Body of pancreas (tissue), 4 donors: ENCODE measurements around the gene IL22RA1. TPM values are rescaled to one million over a fixed set of nuclear protein-coding genes. Genes with fewer than 3 reads are reported as not detected.

ENCODE experiments used
- ATAC-seq: fragments of 150-250 bp; one replicate; pipeline ENCODE4 v1.9.1; 2016
- DNase-seq, 4 donors: peaks; one replicate each; pipeline ENCODE4 v3.0.0-alpha.2; 2019
- H3K27ac ChIP-seq, 4 donors: fragments of 200-600 bp; sonication (generic); 1 replicate in 3 of 4; 2 replicates in 1 of 4; pipeline versions ENCODE4 v1.5.1 to v1.6.1; 2016 to 2019; ENCODE audit warnings: mild to moderate bottlenecking in 1 of 4, mixed read lengths in 1 of 4, moderate library complexity in 1 of 4
- H3K27me3 ChIP-seq, 2 donors: fragments of 200-600 bp; sonication (generic); one replicate each; pipeline ENCODE4 v1.6.0; 2016; ENCODE audit warnings: mild to moderate bottlenecking in 1 of 2
- H3K36me3 ChIP-seq, 2 donors: fragments of 200-600 bp; sonication (generic); replicated peaks in 1 of 2; 2 replicates each; pipeline ENCODE4 v1.5.1; 2016; ENCODE audit warnings: low read depth in 2 of 2; ENCODE audit not compliant: insufficient read depth in 1 of 2
- H3K4me1 ChIP-seq: fragments of 200-600 bp; sonication (generic); one replicate; pipeline ENCODE4 v1.6.0; 2016
- H3K4me3 ChIP-seq, 2 donors: fragments of 200-600 bp; sonication (generic); 1 replicate in 1 of 2; 2 replicates in 1 of 2; pipeline ENCODE4 v1.5.1; 2016 to 2019
- H3K9me3 ChIP-seq, 3 donors: fragments of 200-600 bp; sonication (generic); 1 replicate in 2 of 3; 2 replicates in 1 of 3; pipeline ENCODE4 v1.5.1; 2016
- CTCF ChIP-seq, 7 experiments: fragments of 450-650 bp in 4 of 7; fragments of 200-600 bp in 3 of 7; sonication (generic) in 3 of 7; IDR thresholded peaks; one replicate each; pipeline ENCODE4 v1.5.1; 2016 to 2019; ENCODE audit warnings: antibody characterized with exemption in 7 of 7
- POLR2A ChIP-seq, 3 donors: fragments of 450-650 bp; IDR thresholded peaks; one replicate each; pipeline ENCODE4 v1.6.1; 2016; ENCODE audit warnings: antibody characterized with exemption in 3 of 3, mild to moderate bottlenecking in 2 of 3
- WGBS, 2 donors: methylation state at CpG; one replicate each; pipeline ENCODE4 v1.1.5; 2017; 5-methylcytosine and 5-hydroxymethylcytosine counted together
- intact Hi-C: fragments of 100-400 bp; cut with DNase I; formaldehyde crosslinking; loops from one replicate; pipeline ENCODE4 v1.15.1; 2023
- total RNA-seq, 2 donors: library from RNA; depleted of rRNA; stranded (reverse); fragments of >200 nt; gene quantifications; one replicate each; pipeline ENCODE4 v1.1.0, GENCODE V29; 2016

IL22RA1 gene
- total RNA-seq, 2 donors from 2014 or later: 49.1 to 133 TPM

GRCh38 chr1:24105368-24106160, 37.4 kb downstream of the IL22RA1 start:
- no peak overlapping the region for H3K4me3 ChIP-seq
- TF ChIP-seq CTCF (IDR thresholded peaks at IDR 0.05): no peak
- TF ChIP-seq POLR2A (IDR thresholded peaks at IDR 0.05): no peak
- peaks cover 24% of the 10 kb centered on the region for H3K4me1 ChIP-seq
- no peaks in the 10 kb centered on the region for H3K36me3 ChIP-seq
- no peaks in the 10 kb centered on the region for H3K27me3 ChIP-seq
- DNase-seq: no peak
- H3K27ac ChIP-seq: no peak overlapping the region
- no peaks in the 10 kb centered on the region for H3K9me3 ChIP-seq
- ATAC-seq: no peak
- 86% methylated on average over 13 to 19 of the region's 19 CpGs for WGBS, 2 donors
- intact Hi-C loops: no loop called here

GRCh38 chr1:24104854-24105253, 38.1 kb downstream of the IL22RA1 start:
- DNase-seq (no peak), ATAC-seq (no peak)
- no peak overlapping the region for H3K4me3 ChIP-seq
- TF ChIP-seq CTCF (IDR thresholded peaks at IDR 0.05) (no peak), POLR2A (IDR thresholded peaks at IDR 0.05) (no peak)
- H3K36me3 ChIP-seq: no peaks in the 10 kb centered on the region
- H3K9me3 ChIP-seq: no peaks in the 10 kb centered on the region
- WGBS, 2 donors: 88 to 96% methylated on average over 3 to 6 of the region's 7 CpGs
- intact Hi-C loops: no loop called here
- H3K27ac ChIP-seq: no peak overlapping the region
- peaks cover 26% of the 10 kb centered on the region for H3K4me1 ChIP-seq
- no peaks in the 10 kb centered on the region for H3K27me3 ChIP-seq

- Histone ChIP-seq H3K27ac (peak overlapping the region in 2 of 4 donors; percentile 13 to 66), H3K9me3 (no peaks in the 10 kb centered on the region), H3K36me3 (no peaks in the 10 kb centered on the region), H3K27me3 (no peaks in the 10 kb centered on the region), H3K4me1 (peaks cover 36% of the 10 kb centered on the region), H3K4me3 (no peak overlapping the region)
- intact Hi-C loops: no loop called here
- TF ChIP-seq POLR2A (IDR thresholded peaks at IDR 0.05): no peak
- no peak for TF ChIP-seq CTCF (IDR thresholded peaks at IDR 0.05)
- DNase-seq: no peak
- ATAC-seq: no peak
- 85 to 90% methylated on average over 3 of the region's 3 CpGs for WGBS, 2 donors
Measured at GRCh38 chr1:24103879-24104278, 39.1 kb downstream of the IL22RA1 start.

- H3K9me3 ChIP-seq: no peaks in the 10 kb centered on the region
- intact Hi-C loops: no loop called here
- peaks cover 41% of the 10 kb centered on the region for H3K4me1 ChIP-seq
- DNase-seq (no peak), ATAC-seq (no peak)
- no peaks in the 10 kb centered on the region for H3K27me3 ChIP-seq
- TF ChIP-seq CTCF (IDR thresholded peaks at IDR 0.05) (no peak), POLR2A (IDR thresholded peaks at IDR 0.05) (no peak)
- no peaks in the 10 kb centered on the region for H3K36me3 ChIP-seq
- no peak overlapping the region for H3K4me3 ChIP-seq
- WGBS, 2 donors: 12 to 23% methylated on average over 3 of the region's 3 CpGs
- peak overlapping the region in 3 of 4 donors; percentile 13 to 68 (median 66) for H3K27ac ChIP-seq
Measured at GRCh38 chr1:24103408-24103807, 39.5 kb downstream of the IL22RA1 start.

GRCh38 chr1:24102961-24103360, 40.0 kb downstream of the IL22RA1 start:
- TF ChIP-seq CTCF (IDR thresholded peaks at IDR 0.05): no peak
- peak in 1 of 3 donors; percentile 14 for TF ChIP-seq POLR2A (IDR thresholded peaks at IDR 0.05)
- Histone ChIP-seq H3K4me1 (peaks cover 42% of the 10 kb centered on the region), H3K36me3 (no peaks in the 10 kb centered on the region), H3K27me3 (no peaks in the 10 kb centered on the region), H3K27ac (peak overlapping the region in 3 of 4 donors; percentile 13 to 68 (median 66)), H3K4me3 (no peak overlapping the region), H3K9me3 (no peaks in the 10 kb centered on the region)
- WGBS, 2 donors: 41 to 46% methylated on average over 5 to 8 of the region's 8 CpGs
- intact Hi-C loops: no loop called here
- ATAC-seq (peak; percentile 90), DNase-seq (peak; percentile 70 to 77 (median 72))
